Measurements from ENCODE around the gene TAB3. TPM values are rescaled to one million over a fixed set of nuclear protein-coding genes. Genes with fewer than 3 reads are reported as not detected.

Gene TAB3
- total RNA-seq, 1 donor from 2014 or later: 9.2 TPM

DNA sequence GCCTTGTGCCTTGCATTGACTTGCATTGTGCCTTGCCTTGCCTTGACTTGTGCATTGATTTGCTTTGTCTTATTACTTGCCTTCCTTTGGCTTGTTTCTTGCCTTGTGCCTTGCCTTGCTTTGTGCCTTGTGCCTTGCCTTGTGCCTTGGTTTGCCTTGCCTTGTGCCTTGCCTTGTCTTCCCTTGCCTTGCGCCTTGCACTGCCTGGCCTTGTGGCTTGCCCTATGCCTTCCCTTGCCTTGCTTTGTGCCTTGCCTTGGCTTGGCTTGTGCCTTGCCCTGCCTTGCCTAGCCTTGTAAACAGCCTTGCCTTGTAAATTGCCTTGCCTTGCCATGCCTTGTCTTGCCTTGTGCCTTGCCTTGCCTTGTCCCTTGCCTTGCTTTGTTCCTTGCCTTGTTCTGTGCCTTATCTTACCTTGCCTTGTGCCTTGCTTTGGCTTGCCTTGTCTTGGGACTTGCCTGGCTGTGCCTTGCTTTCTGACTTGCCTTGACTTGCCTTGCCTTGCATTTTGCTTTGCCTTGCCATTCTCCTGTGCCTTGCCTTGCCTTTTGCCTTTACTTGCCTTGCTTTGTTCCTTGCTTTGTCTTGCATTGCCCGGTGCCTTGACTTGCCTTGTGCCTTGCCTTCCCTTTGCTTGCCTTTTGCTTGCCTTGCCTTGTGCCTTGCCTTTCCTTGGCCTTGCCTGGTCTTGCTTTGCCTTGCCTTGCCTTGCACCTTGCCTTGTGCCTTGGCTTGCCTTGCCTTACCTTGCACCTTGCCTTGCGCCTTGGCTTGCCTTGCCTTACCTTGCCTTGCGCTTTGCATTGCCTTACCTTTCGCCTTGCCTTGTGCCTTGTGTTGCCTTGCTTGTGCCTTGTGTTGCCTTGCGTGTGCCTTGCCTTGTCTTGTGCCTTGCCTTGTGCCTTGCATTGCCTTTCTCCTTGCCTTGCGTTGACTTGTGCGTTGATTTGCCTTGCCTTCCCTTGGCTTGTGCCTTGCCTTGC is 97.5 kb downstream of the TAB3 start:
- TF ChIP-seq, protein P1, sequence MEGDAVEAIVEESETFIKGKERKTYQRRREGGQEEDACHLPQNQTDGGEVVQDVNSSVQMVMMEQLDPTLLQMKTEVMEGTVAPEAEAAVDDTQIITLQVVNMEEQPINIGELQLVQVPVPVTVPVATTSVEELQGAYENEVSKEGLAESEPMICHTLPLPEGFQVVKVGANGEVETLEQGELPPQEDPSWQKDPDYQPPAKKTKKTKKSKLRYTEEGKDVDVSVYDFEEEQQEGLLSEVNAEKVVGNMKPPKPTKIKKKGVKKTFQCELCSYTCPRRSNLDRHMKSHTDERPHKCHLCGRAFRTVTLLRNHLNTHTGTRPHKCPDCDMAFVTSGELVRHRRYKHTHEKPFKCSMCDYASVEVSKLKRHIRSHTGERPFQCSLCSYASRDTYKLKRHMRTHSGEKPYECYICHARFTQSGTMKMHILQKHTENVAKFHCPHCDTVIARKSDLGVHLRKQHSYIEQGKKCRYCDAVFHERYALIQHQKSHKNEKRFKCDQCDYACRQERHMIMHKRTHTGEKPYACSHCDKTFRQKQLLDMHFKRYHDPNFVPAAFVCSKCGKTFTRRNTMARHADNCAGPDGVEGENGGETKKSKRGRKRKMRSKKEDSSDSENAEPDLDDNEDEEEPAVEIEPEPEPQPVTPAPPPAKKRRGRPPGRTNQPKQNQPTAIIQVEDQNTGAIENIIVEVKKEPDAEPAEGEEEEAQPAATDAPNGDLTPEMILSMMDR (IDR thresholded peaks at IDR 0.05): no peak
- Mint-ChIP-seq H3K4me1 (ENCODE audit: low read depth) (no peaks in the 10 kb centered on the region), H3K36me3 (ENCODE audit: low read depth) (no peaks in the 10 kb centered on the region), H3K27me3 (ENCODE audit: low read depth) (no peaks in the 10 kb centered on the region), H3K9me3 (ENCODE audit: low read depth) (peaks cover 55% of the 10 kb centered on the region), H3K4me3 (ENCODE audit: unreplicated experiment) (no peak overlapping the region), H3K27ac (ENCODE audit: unreplicated experiment) (no peak overlapping the region)
- peak; percentile 47 for DNase-seq (ENCODE audit: low spot score)

DNA sequence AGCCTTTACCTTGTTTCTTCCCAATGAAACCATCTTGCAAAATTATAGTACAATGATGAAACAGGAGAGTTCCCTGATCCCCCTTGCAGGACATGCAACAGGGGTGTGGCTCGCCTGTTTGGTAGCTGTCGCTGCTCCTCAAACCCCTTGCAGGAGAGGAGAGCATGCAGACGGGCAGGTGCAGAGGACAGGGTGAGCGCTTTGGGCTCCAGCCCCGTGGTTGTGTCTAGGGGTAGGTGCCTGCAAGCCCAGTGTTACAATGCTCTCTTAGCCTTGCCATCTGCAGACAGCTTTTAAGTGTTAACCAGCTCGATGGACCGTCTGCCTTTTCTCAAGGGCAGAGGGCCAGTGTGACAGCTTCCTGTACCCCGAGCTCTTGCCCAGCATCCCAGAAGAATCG is 102.0 kb downstream of the TAB3 start:
- Mint-ChIP-seq H3K27me3 (ENCODE audit: low read depth) (no peaks in the 10 kb centered on the region), H3K9me3 (ENCODE audit: low read depth) (peaks cover 20% of the 10 kb centered on the region), H3K4me3 (ENCODE audit: unreplicated experiment) (no peak overlapping the region), H3K27ac (ENCODE audit: unreplicated experiment) (no peak overlapping the region), H3K4me1 (ENCODE audit: low read depth) (no peaks in the 10 kb centered on the region), H3K36me3 (ENCODE audit: low read depth) (no peaks in the 10 kb centered on the region)
- TF ChIP-seq, protein P1 (IDR thresholded peaks at IDR 0.05): no peak
- no peak for DNase-seq (ENCODE audit: low spot score)

DNA sequence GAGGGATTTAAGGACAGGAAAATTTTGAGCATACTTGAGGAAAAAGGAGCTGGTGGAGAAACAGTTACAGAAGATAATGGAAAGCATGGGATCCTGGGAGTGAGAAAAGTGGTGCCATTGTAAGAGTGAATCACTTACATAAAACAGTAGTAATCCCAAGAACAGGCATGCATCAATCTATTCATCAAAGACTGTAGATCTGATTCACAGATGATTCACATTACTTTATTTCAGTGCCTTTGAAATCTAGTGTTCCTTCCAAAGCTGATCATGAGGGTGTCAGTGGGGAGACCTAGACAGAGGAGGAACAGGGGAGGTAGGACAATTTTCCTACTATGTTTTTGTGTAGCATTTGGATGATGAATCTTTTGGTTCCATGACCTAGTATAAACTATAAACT is 102.7 kb downstream of the TAB3 start:
- TF ChIP-seq, protein P1 (IDR thresholded peaks at IDR 0.05): no peak
- no peak for DNase-seq (ENCODE audit: low spot score)
- Mint-ChIP-seq H3K27me3 (ENCODE audit: low read depth) (no peaks in the 10 kb centered on the region), H3K9me3 (ENCODE audit: low read depth) (peaks cover 14% of the 10 kb centered on the region), H3K4me1 (ENCODE audit: low read depth) (no peaks in the 10 kb centered on the region), H3K27ac (ENCODE audit: unreplicated experiment) (no peak overlapping the region), H3K4me3 (ENCODE audit: unreplicated experiment) (no peak overlapping the region), H3K36me3 (ENCODE audit: low read depth) (no peaks in the 10 kb centered on the region)

DNA sequence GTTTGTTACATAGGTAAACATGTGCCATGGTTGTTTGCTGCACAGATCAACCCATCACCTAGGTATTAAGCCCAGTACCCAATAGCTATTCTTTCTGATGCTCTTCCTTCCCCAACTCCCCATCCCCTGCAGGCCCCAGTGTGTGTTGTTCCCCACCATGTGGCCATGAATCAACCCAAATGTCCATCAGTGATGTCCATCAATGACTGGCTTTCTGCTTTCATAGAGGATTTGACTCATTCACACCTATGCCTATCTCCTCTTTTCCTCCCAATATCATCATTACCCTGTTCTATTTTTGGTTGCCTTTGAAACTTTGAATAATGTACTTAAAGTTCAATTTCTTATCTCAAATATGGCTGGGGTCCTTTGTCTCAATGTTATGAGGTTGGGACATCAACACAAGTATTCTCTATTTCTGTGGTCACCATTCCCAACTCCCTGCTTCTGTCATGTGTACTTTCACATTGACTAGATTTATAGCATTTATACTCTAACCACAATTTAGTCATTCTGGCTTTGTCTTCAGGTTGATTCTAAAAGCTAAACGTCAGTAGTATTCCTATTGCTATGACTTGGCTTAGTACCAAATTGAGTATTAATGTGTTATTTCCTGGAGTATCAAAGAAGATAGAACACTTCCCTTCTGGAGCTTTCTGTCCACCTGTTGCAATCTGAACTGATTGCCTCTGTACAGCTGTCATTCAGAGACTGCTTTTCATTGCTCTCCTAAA is 107.2 kb downstream of the TAB3 start:
- no peaks in the 10 kb centered on the region for H3K27me3 Mint-ChIP-seq (ENCODE audit: low read depth)
- no peaks in the 10 kb centered on the region for H3K4me1 Mint-ChIP-seq (ENCODE audit: low read depth)
- no peaks in the 10 kb centered on the region for H3K9me3 Mint-ChIP-seq (ENCODE audit: low read depth)
- no peak overlapping the region for H3K4me3 Mint-ChIP-seq (ENCODE audit: unreplicated experiment)
- H3K27ac Mint-ChIP-seq (ENCODE audit: unreplicated experiment): no peak overlapping the region
- TF ChIP-seq, protein P1 (IDR thresholded peaks at IDR 0.05): no peak
- no peaks in the 10 kb centered on the region for H3K36me3 Mint-ChIP-seq (ENCODE audit: low read depth)
- DNase-seq (ENCODE audit: low spot score): no peak

DNA sequence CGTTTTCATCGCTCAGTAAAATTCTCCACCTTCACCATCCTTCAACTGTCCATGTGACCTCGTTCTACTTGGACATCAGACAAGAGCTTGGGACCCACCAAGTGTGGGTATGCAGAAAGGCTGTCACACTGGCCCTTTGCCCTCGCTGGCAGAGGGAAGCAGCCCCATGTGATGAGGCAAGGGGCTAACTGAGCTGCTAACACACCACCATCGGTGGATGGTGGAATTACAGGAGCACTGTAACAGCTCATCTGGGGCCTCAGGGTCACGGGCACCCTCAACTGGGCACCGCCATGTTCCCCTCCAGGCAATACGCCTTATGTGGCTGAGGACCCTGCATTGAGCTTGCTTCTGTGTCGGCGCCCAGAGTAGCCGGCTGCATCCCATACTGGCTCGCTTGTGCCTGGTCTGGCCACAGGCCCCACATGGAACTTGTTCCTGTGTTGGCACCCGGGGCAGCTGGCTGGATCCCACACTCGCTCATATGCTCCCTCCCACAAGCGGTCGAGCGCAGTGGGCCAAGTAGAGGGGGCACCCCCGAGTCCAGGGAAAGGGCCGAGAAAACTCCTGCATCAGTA is 109.5 kb downstream of the TAB3 start:
- TF ChIP-seq, protein P1 (IDR thresholded peaks at IDR 0.05): no peak
- Mint-ChIP-seq H3K4me3 (ENCODE audit: unreplicated experiment) (no peak overlapping the region), H3K36me3 (ENCODE audit: low read depth) (no peaks in the 10 kb centered on the region), H3K9me3 (ENCODE audit: low read depth) (peaks cover 8% of the 10 kb centered on the region), H3K27ac (ENCODE audit: unreplicated experiment) (no peak overlapping the region), H3K27me3 (ENCODE audit: low read depth) (no peaks in the 10 kb centered on the region), H3K4me1 (ENCODE audit: low read depth) (no peaks in the 10 kb centered on the region)
- peak; percentile 78 for DNase-seq (ENCODE audit: low spot score)
